Measurements from ENCODE around the gene DAO. TPM values are rescaled to one million over a fixed set of nuclear protein-coding genes. Genes with fewer than 3 reads are reported as not detected.

DAO gene
- total RNA-seq, 2 donors from 2014 or later = not detected

DNA sequence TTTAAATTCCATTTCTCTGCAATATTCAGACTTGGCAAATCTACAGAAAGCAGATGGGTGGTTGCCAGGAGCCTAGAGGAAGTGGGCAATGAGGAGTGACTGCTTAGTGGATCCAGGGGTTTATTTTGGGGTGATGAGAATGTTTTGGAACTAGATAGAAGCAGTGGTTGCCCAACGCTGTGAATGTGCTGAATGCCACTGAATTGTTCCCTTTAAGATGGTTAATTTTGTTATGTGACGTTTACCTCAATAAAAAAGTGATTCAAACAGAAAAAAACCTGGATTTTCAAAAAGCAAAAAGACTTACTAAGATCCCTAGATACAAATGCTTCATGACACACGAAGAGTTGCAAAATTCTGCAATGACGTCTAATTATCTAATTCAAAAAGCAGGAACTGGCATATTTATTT lies 34.2 kb downstream of the DAO start:
- no peaks in the 10 kb centered on the region for H3K27me3 Mint-ChIP-seq (ENCODE audit: insufficient read depth)
- no peak overlapping the region for H3K9ac ChIP-seq (ENCODE audit: extremely low read depth, low read length, poor library complexity, severe bottlenecking)

DNA sequence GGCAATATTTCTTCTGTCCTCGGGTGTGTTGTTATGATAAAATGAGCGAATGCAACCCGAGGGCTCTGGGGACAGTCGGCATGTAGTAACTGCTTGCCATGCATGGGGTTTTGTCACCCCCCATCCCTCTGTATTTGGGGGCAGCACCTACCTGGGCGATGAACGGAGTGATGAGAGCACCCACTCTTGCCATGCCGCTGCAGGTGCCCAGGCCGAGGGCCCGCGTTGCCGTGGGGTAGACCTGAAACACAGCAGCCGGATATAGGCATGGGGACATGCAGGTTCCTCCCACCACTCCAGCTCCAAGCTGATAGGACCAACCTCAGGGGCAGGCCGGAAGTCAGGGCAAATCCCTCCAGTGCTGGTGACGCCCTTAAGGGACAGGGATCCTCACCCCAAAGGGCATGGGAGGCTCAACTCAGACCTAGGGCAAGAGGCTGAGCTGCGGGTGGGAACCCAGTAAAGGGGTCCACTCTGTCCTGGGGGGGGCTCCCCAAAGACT lies 35.8 kb downstream of the DAO start:
- TF ChIP-seq, protein P1, sequence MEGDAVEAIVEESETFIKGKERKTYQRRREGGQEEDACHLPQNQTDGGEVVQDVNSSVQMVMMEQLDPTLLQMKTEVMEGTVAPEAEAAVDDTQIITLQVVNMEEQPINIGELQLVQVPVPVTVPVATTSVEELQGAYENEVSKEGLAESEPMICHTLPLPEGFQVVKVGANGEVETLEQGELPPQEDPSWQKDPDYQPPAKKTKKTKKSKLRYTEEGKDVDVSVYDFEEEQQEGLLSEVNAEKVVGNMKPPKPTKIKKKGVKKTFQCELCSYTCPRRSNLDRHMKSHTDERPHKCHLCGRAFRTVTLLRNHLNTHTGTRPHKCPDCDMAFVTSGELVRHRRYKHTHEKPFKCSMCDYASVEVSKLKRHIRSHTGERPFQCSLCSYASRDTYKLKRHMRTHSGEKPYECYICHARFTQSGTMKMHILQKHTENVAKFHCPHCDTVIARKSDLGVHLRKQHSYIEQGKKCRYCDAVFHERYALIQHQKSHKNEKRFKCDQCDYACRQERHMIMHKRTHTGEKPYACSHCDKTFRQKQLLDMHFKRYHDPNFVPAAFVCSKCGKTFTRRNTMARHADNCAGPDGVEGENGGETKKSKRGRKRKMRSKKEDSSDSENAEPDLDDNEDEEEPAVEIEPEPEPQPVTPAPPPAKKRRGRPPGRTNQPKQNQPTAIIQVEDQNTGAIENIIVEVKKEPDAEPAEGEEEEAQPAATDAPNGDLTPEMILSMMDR (conservative IDR thresholded peaks at IDR 0.05) = no peak
- Histone ChIP-seq H3K4me1 (ENCODE audit: control insufficient read depth, insufficient read depth, low read length) (no peaks in the 10 kb centered on the region), H3K9ac (ENCODE audit: extremely low read depth, low read length, poor library complexity, severe bottlenecking) (no peak overlapping the region), H3K9me3 (ENCODE audit: control insufficient read depth, low read length) (no peaks in the 10 kb centered on the region), H3K4me3 (ENCODE audit: low read length) (no peak overlapping the region), H3K27me3 (ENCODE audit: control insufficient read depth, insufficient read depth, low read length, poor library complexity, severe bottlenecking) (no peaks in the 10 kb centered on the region), H3K36me3 (ENCODE audit: control insufficient read depth, insufficient read depth, low read length) (no peaks in the 10 kb centered on the region), H3K27ac (ENCODE audit: low read depth, low read length) (no peak overlapping the region)
- H3K9me3 Mint-ChIP-seq = peaks cover 4% of the 10 kb centered on the region
- no peak for DNase-seq
- no peaks in the 10 kb centered on the region for H3K36me3 Mint-ChIP-seq (ENCODE audit: low read depth)
- no peak overlapping the region for H3K4me3 Mint-ChIP-seq
- no peak overlapping the region for H3K27ac Mint-ChIP-seq
- peaks cover 6% of the 10 kb centered on the region for H3K4me1 Mint-ChIP-seq
- no peaks in the 10 kb centered on the region for H3K27me3 Mint-ChIP-seq (ENCODE audit: insufficient read depth)
- WGBS, 2 experiments (ENCODE audit: insufficient coverage in 1 of 2, insufficient read length in 1 of 2) = 94 to 100% methylated on average over 8 to 15 of the region's 15 CpGs

More for the DNA sequence above, 34.2 kb downstream of the DAO start:
- 87 to 94% methylated on average over 4 of the region's 4 CpGs for WGBS, 2 experiments (ENCODE audit: insufficient coverage in 1 of 2, insufficient read length in 1 of 2)
- Histone ChIP-seq H3K4me3 (ENCODE audit: low read length) (no peak overlapping the region), H3K36me3 (ENCODE audit: control insufficient read depth, insufficient read depth, low read length) (no peaks in the 10 kb centered on the region), H3K4me1 (ENCODE audit: control insufficient read depth, insufficient read depth, low read length) (no peaks in the 10 kb centered on the region), H3K9me3 (ENCODE audit: control insufficient read depth, low read length) (no peaks in the 10 kb centered on the region), H3K27ac (ENCODE audit: low read depth, low read length) (no peak overlapping the region), H3K27me3 (ENCODE audit: control insufficient read depth, insufficient read depth, low read length, poor library complexity, severe bottlenecking) (no peaks in the 10 kb centered on the region)
- Mint-ChIP-seq H3K36me3 (ENCODE audit: low read depth) (no peaks in the 10 kb centered on the region), H3K4me3 (no peak overlapping the region), H3K9me3 (no peaks in the 10 kb centered on the region), H3K27ac (no peak overlapping the region), H3K4me1 (peaks cover 6% of the 10 kb centered on the region)
- DNase-seq = no peak
- TF ChIP-seq, protein P1 (conservative IDR thresholded peaks at IDR 0.05) = no peak

DNA sequence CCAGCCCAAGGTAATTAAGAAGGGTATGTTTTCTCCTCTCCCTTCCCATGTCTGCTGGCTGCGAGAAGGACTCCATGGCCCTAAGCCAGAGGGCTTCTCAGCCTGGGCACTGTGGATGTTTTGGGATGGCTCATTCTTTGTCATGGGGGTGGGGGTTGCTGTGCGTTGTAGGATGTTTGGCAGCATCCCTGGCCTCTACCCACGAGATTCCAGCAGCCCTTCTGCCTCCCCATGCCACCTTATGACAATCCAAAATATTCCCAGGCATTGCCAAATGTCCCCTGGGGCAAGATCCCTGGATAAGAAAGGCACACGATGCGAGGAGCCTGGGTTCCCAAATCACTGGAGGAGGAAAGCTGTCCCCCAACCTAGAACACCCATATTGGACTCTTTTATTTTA lies 36.4 kb downstream of the DAO start:
- Mint-ChIP-seq H3K4me3 (no peak overlapping the region), H3K27me3 (ENCODE audit: insufficient read depth) (no peaks in the 10 kb centered on the region), H3K36me3 (ENCODE audit: low read depth) (no peaks in the 10 kb centered on the region), H3K9me3 (peaks cover 4% of the 10 kb centered on the region), H3K4me1 (peaks cover 6% of the 10 kb centered on the region), H3K27ac (no peak overlapping the region)
- Histone ChIP-seq H3K9ac (ENCODE audit: extremely low read depth, low read length, poor library complexity, severe bottlenecking) (no peak overlapping the region), H3K27ac (ENCODE audit: low read depth, low read length) (no peak overlapping the region), H3K36me3 (ENCODE audit: control insufficient read depth, insufficient read depth, low read length) (no peaks in the 10 kb centered on the region), H3K4me3 (ENCODE audit: low read length) (no peak overlapping the region), H3K4me1 (ENCODE audit: control insufficient read depth, insufficient read depth, low read length) (no peaks in the 10 kb centered on the region), H3K9me3 (ENCODE audit: control insufficient read depth, low read length) (no peaks in the 10 kb centered on the region), H3K27me3 (ENCODE audit: control insufficient read depth, insufficient read depth, low read length, poor library complexity, severe bottlenecking) (peaks cover under 1% of the 10 kb centered on the region)
- TF ChIP-seq, protein P1 (conservative IDR thresholded peaks at IDR 0.05) = no peak
- WGBS, 2 experiments (ENCODE audit: insufficient coverage in 1 of 2, insufficient read length in 1 of 2) = 86% methylated on average over 5 of the region's 5 CpGs; no CpG with 5 or more reads in 1 of the 2 experiments
- DNase-seq = no peak
